ENCODE results near the gene HILPDA. TPM values are rescaled to one million over a fixed set of nuclear protein-coding genes. Genes with fewer than 3 reads are reported as not detected.
"Not testable (repeated sequence)": the region's sequence is repeated elsewhere in the genome, so short reads cannot be mapped to it uniquely, and the experiment has no call there.

The HILPDA gene
- total and polyA plus RNA-seq, 5 experiments from 2014 or later: 2.9 to 3.8 (median 3.4) TPM

GRCh38 chr7:128454808-128455542 lies 703 bp upstream of the HILPDA start:
- Mint-ChIP-seq H3K27ac (peak overlapping the region; percentile 86 to 97 (median 94)), H3K9me3 (no peaks in the 10 kb centered on the region), H3K4me1 (peaks cover 14 to 32% (median 29%) of the 10 kb centered on the region in 4 donors), H3K27me3 (peaks cover 0 to 4% (median 0%) of the 10 kb centered on the region in 5 donors), H3K4me3 (peak overlapping the region; percentile 87 to 95 (median 93)), H3K36me3 (no peaks in the 10 kb centered on the region)
- no peak for DNase-seq
- POLR2A ChIA-PET: interaction anchor here (0.6 to 2.7 kb wide), 7 partner anchors 13 to 772 kb away, joined by 3 to 10 read pairs (median 3); no protein-coding TSS in a partner anchor
- ATAC-seq: no peak

DNA sequence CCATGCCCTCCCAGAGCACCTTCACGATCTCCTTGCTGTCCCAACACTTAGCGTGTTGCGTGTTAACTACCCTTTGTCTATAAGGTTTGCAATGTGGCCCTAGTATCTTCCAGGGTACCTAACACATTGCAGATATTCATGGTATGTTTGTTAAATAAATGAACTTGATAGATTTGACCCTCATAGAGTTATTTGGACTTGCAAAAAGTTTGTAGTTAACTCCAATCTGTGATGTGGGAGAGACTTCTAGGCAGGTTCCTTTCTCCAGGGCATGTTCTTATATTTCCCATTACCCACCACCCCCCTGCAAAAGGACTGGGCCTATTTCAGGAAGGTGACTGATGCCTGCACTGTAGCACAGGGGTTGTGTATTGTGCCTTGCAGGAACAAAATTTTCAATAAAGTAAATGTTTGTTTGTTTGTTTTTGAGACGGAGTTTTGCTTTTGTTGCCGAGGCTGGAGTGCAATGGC lies 612 bp downstream of the HILPDA start:
- peaks cover 0 to 4% (median 0%) of the 10 kb centered on the region in 5 donors for H3K27me3 Mint-ChIP-seq
- no peaks in the 10 kb centered on the region for H3K36me3 Mint-ChIP-seq
- peak overlapping the region; percentile 31 to 97 (median 88) for H3K27ac Mint-ChIP-seq
- H3K4me1 Mint-ChIP-seq: peaks cover 14 to 32% (median 29%) of the 10 kb centered on the region in 4 donors
- H3K9me3 Mint-ChIP-seq: no peaks in the 10 kb centered on the region
- ATAC-seq: no peak
- peak overlapping the region; percentile 87 to 95 (median 93) for H3K4me3 Mint-ChIP-seq
- no peak for DNase-seq
- POLR2A ChIA-PET: interaction anchor here (0.7 to 2.7 kb wide), 3 partner anchors 47 to 1064 kb away, joined by 3 to 10 read pairs (median 3); partner anchors contain the start of genes RBM28 and ZNF800

- peak overlapping the region in 1 of 10 donors; percentile 25 for H3K27ac Mint-ChIP-seq
These were observed 1.7 kb downstream of the HILPDA start for GRCh38 chr7:128457385-128457784.

GRCh38 chr7:128458956-128459355 lies 3.3 kb downstream of the HILPDA start:
- Mint-ChIP-seq H3K36me3 (no peaks in the 10 kb centered on the region), H3K9me3 (no peaks in the 10 kb centered on the region), H3K27ac (peak overlapping the region in 3 of 10 donors; percentile 11 to 34 (median 17)), H3K4me3 (peak overlapping the region in 1 of 10 donors; percentile 28), H3K4me1 (peaks cover 14 to 32% (median 29%) of the 10 kb centered on the region in 4 donors), H3K27me3 (no peaks in the 10 kb centered on the region)
- DNase-seq: no peak
- POLR2A ChIA-PET: interaction anchor here (1.1 to 1.4 kb wide), 3 partner anchors 33 to 61 kb away, joined by 3 to 6 read pairs (median 4); no protein-coding TSS in a partner anchor
- ATAC-seq: no peak

More at GRCh38 chr7:128457385-128457784, 1.7 kb downstream of the HILPDA start:
- not testable (repeated sequence) for H3K9me3 Mint-ChIP-seq, ATAC-seq, H3K36me3 Mint-ChIP-seq, H3K27me3 Mint-ChIP-seq, DNase-seq
- Mint-ChIP-seq H3K4me1 (peaks cover 14 to 32% (median 29%) of the 10 kb centered on the region in 4 donors), H3K4me3 (peak overlapping the region in 3 of 10 donors; percentile 20 to 93 (median 26))
- POLR2A ChIA-PET: interaction anchor here (0.5 to 1.2 kb wide), 2 partner anchors 14 to 30 kb away, joined by 3 to 4 read pairs; no protein-coding TSS in a partner anchor

- Mint-ChIP-seq H3K9me3 (no peaks in the 10 kb centered on the region), H3K27ac (peak overlapping the region in 6 of 10 donors; percentile 3 to 70 (median 42)), H3K4me3 (peak overlapping the region in 4 of 10 donors; percentile 10 to 42 (median 14)), H3K36me3 (peaks cover 0 to under 1% (median 0%) of the 10 kb centered on the region in 3 donors), H3K4me1 (peaks cover 14 to 32% (median 27%) of the 10 kb centered on the region in 4 donors), H3K27me3 (no peaks in the 10 kb centered on the region)
- DNase-seq: peak; percentile 33 to 80 (median 66)
- POLR2A ChIA-PET: interaction anchor here (0.6 to 1.7 kb wide), 7 partner anchors 10 to 124 kb away, joined by 3 to 8 read pairs (median 4); partner anchors contain the start of gene IMPDH1
- peak; percentile 58 for ATAC-seq
These were observed 3.8 kb downstream of the HILPDA start for GRCh38 chr7:128459394-128459878.

GRCh38 chr7:128462460-128462859 lies 6.8 kb downstream of the HILPDA start:
- H3K27ac Mint-ChIP-seq: no peak overlapping the region
- POLR2A ChIA-PET: no interaction called here
- no peak for ATAC-seq
- no peak overlapping the region for H3K4me3 Mint-ChIP-seq
- no peaks in the 10 kb centered on the region for H3K9me3 Mint-ChIP-seq
- no peaks in the 10 kb centered on the region for H3K27me3 Mint-ChIP-seq
- peaks cover 6 to 19% (median 15%) of the 10 kb centered on the region in 4 donors for H3K4me1 Mint-ChIP-seq
- H3K36me3 Mint-ChIP-seq: peaks cover 0 to 3% (median 0%) of the 10 kb centered on the region in 3 donors
- no peak for DNase-seq

GRCh38 chr7:128463345-128463744 lies 7.7 kb downstream of the HILPDA start:
- H3K9me3 Mint-ChIP-seq, H3K36me3 Mint-ChIP-seq, DNase-seq, H3K27ac Mint-ChIP-seq, ATAC-seq, H3K27me3 Mint-ChIP-seq, POLR2A ChIA-PET, H3K4me3 Mint-ChIP-seq: not testable (repeated sequence)
- peaks cover 3 to 13% (median 10%) of the 10 kb centered on the region in 4 donors for H3K4me1 Mint-ChIP-seq

- H3K27me3 Mint-ChIP-seq, H3K27ac Mint-ChIP-seq, POLR2A ChIA-PET, H3K36me3 Mint-ChIP-seq, ATAC-seq, H3K4me3 Mint-ChIP-seq, DNase-seq, H3K4me1 Mint-ChIP-seq, H3K9me3 Mint-ChIP-seq: not testable (repeated sequence)
These were observed 8.3 kb downstream of the HILPDA start for GRCh38 chr7:128463933-128464332.

DNA sequence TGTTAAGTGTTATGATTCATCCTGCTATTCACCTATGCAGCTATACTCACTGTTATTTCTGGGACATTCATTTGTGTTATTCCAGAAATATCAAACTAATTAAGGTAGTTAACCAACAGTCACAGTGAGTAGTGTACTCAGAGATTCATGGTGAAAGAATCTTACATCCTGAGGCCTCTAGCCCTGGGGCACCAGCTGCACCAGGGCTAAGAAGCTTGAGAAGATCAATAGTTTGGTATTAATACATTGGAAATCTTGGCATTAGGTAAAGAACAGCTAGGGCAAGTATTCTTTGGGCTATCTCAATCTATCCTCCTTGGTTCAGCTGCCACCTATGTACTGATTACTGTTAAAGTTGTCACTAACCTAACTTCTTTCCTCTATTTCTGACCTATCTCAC lies 11.2 kb downstream of the HILPDA start:
- POLR2A ChIA-PET, H3K4me3 Mint-ChIP-seq, H3K27ac Mint-ChIP-seq, H3K4me1 Mint-ChIP-seq, H3K9me3 Mint-ChIP-seq, DNase-seq, H3K27me3 Mint-ChIP-seq, ATAC-seq, H3K36me3 Mint-ChIP-seq: not testable (repeated sequence)

GRCh38 chr7:128476402-128477335 lies 21.0 kb downstream of the HILPDA start, which contains the start of gene METTL2B:
METTL2B (plus strand) TSS chr7:128476748; CDS start chr7:128476766, 18 bp downstream.
- H3K27me3 Mint-ChIP-seq, H3K9me3 Mint-ChIP-seq: not testable (repeated sequence)
- ATAC-seq (peak; percentile 95), DNase-seq (peak; percentile 72 to 94 (median 87))
- POLR2A ChIA-PET: interaction anchor here (1.8 kb wide), 1 partner anchor 68 kb away, joined by 4 read pairs; the partner anchor contains the start of gene IMPDH1
- Mint-ChIP-seq H3K4me3 (peak within 1 kb of the TSS; percentile 93 to 99 (median 98)), H3K36me3 (peaks cover 0 to 18% (median 0%) of the 10 kb centered on the region in 3 donors), H3K4me1 (peaks cover 11 to 31% (median 23%) of the 10 kb centered on the region in 4 donors), H3K27ac (peak within 1 kb of the TSS; percentile 88 to 98 (median 97))

GRCh38 chr7:128477336-128477690 lies 21.6 kb downstream of the HILPDA start:
- H3K27me3 Mint-ChIP-seq, DNase-seq, POLR2A ChIA-PET, ATAC-seq, H3K9me3 Mint-ChIP-seq: not testable (repeated sequence)
- Mint-ChIP-seq H3K4me3 (peak overlapping the region; percentile 93 to 99 (median 98)), H3K27ac (peak overlapping the region; percentile 88 to 98 (median 97)), H3K4me1 (peaks cover 11 to 31% (median 23%) of the 10 kb centered on the region in 4 donors), H3K36me3 (peaks cover 0 to 24% (median 0%) of the 10 kb centered on the region in 3 donors)

GRCh38 chr7:128479082-128479481 lies 23.4 kb downstream of the HILPDA start:
- Mint-ChIP-seq H3K4me3 (peak overlapping the region in 3 of 10 donors; percentile 18 to 55 (median 30)), H3K4me1 (peaks cover 11 to 31% (median 23%) of the 10 kb centered on the region in 4 donors), H3K36me3 (peaks cover 0 to 39% (median 0%) of the 10 kb centered on the region in 3 donors)
- H3K9me3 Mint-ChIP-seq, ATAC-seq, POLR2A ChIA-PET, DNase-seq, H3K27me3 Mint-ChIP-seq, H3K27ac Mint-ChIP-seq: not testable (repeated sequence)
